ENCODE data around the gene G6PC3. TPM values are rescaled to one million over a fixed set of nuclear protein-coding genes. Genes with fewer than 3 reads are reported as not detected.

G6PC3 gene, protein sequence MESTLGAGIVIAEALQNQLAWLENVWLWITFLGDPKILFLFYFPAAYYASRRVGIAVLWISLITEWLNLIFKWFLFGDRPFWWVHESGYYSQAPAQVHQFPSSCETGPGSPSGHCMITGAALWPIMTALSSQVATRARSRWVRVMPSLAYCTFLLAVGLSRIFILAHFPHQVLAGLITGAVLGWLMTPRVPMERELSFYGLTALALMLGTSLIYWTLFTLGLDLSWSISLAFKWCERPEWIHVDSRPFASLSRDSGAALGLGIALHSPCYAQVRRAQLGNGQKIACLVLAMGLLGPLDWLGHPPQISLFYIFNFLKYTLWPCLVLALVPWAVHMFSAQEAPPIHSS
- 70.8 and 73.0 TPM in 2 replicates for total RNA-seq

GRCh38 chr17:44070455-44071197, at the start of gene G6PC3:
Gene G6PC3 (plus strand): TSS chr17:44070735. CDS start chr17:44070966, 231 bp downstream.

DNA sequence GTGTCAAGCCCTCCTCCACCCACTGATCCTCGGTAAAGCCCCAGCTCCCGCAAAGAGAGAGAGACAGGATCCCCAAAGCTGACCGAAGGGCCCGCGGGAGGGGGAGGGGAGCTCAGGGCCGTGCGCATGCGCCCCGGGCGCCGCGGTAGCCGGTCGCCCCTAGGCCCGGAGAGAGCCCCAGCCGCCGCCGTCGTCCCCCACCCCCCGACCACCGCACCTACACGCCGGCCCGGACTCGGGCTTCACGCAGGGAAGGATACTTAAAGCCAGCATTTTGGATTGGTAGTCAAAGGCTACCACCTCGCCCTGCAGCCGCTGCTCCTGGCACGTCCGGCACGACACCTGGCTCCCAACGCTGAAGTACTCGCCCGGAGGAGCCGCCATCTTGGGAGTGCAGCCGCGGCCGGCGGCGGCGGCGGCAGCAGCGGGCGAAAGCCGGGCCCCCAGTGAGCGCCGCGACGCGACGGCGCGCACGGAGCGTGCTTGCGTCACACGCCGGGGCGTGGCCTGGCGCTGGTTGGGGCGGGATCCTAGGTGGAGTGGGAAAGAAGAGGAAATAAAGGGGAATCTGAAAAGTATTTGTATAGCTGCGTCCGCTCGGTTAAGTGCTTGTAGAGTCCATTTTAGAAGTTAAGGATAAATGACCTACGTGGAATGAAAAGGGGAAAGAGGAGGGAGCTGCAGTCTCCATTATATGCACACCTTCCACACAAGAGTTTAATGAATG, 4.2 kb upstream of the G6PC3 start, which contains the start of gene LSM12:
Gene LSM12 (minus strand): TSS at position 468 of the 727 bp plus-strand sequence. CDS start 84 bp downstream, at position 384.

GRCh38 chr17:44123356-44124117, 53.0 kb downstream of the G6PC3 start, which contains the start of gene HDAC5:
Gene HDAC5 (minus strand): TSS chr17:44123641. CDS start chr17:44117515, 6,126 bp downstream.

Other genes with a start within 250 kb of the G6PC3 start
- gene MPP3, start 237.6 kb upstream of the G6PC3 start, total RNA-seq, result 4.2 and 4.7 TPM in 2 replicates
- gene CD300LG, start 223.6 kb upstream of the G6PC3 start, total RNA-seq, result not detected in 2 replicates
- 1.6 and 2.9 TPM in 2 replicates for gene MPP2, start 163.2 kb upstream of the G6PC3 start, total RNA-seq
- gene PPY, start 128.3 kb upstream of the G6PC3 start, total RNA-seq, result not detected in 2 replicates
- gene PYY, start 116.8 kb upstream of the G6PC3 start, total RNA-seq, result 0.45 and 0.50 TPM in 2 replicates
- gene NAGS, start 66.1 kb upstream of the G6PC3 start, total RNA-seq, result 14.7 and 16.6 TPM in 2 replicates
- gene TMEM101, start 55.8 kb upstream of the G6PC3 start, total RNA-seq, result 65.7 and 66.2 TPM in 2 replicates
- 43.7 and 45.0 TPM in 2 replicates for gene LSM12, start 4.1 kb upstream of the G6PC3 start, total RNA-seq
- gene HDAC5, start 52.9 kb downstream of the G6PC3 start, total RNA-seq, result 40.1 and 50.8 TPM in 2 replicates
- gene HROB, start 71.2 kb downstream of the G6PC3 start, total RNA-seq, result 8.3 and 8.4 TPM in 2 replicates
- under 0.01 TPM in 1 of 2 replicates, not detected in the other for gene ASB16, start 100.0 kb downstream of the G6PC3 start, total RNA-seq
- gene TMUB2, start 116.2 kb downstream of the G6PC3 start, total RNA-seq, result 24.0 and 27.5 TPM in 2 replicates
- gene ATXN7L3, start 129.1 kb downstream of the G6PC3 start, total RNA-seq, result 41.5 and 44.9 TPM in 2 replicates
- 34.6 and 38.8 TPM in 2 replicates for gene UBTF, start 148.9 kb downstream of the G6PC3 start, total RNA-seq
- not detected in 2 replicates for gene SLC4A1, start 197.4 kb downstream of the G6PC3 start, total RNA-seq
- not detected in 2 replicates for gene RUNDC3A, start 237.9 kb downstream of the G6PC3 start, total RNA-seq

Measured in bronchus fibroblast of lung (primary cell).